Measurements from ENCODE around the gene SMIM38.

The SMIM38 gene

GRCh38 chr11:69115586-69116560 is 39.9 kb upstream of the SMIM38 start:
- no peak for DNase-seq (ENCODE audit: low read depth)
- H3K4me3 ChIP-seq (ENCODE audit: control insufficient read depth, low read depth, low read length): no peak overlapping the region
- no peak for TF ChIP-seq CTCF (conservative IDR thresholded peaks at IDR 0.05; ENCODE audit: control insufficient read depth, insufficient read depth, low read depth, low read length)

- no peak for DNase-seq (ENCODE audit: low read depth)
- no peak overlapping the region for H3K4me3 ChIP-seq (ENCODE audit: control insufficient read depth, low read depth, low read length)
- no peak for TF ChIP-seq CTCF (conservative IDR thresholded peaks at IDR 0.05; ENCODE audit: control insufficient read depth, insufficient read depth, low read depth, low read length)
Measured at GRCh38 chr11:69116671-69117070, 39.1 kb upstream of the SMIM38 start.

- no peak for DNase-seq (ENCODE audit: low read depth)
- no peak overlapping the region for H3K4me3 ChIP-seq (ENCODE audit: control insufficient read depth, low read depth, low read length)
- TF ChIP-seq CTCF (conservative IDR thresholded peaks at IDR 0.05; ENCODE audit: control insufficient read depth, insufficient read depth, low read depth, low read length): no peak
Measured at GRCh38 chr11:69119190-69119589, 36.5 kb upstream of the SMIM38 start.

- H3K4me3 ChIP-seq (ENCODE audit: control insufficient read depth, low read depth, low read length): no peak overlapping the region
- DNase-seq (ENCODE audit: low read depth): no peak
- TF ChIP-seq CTCF (conservative IDR thresholded peaks at IDR 0.05; ENCODE audit: control insufficient read depth, insufficient read depth, low read depth, low read length): no peak
Measured at GRCh38 chr11:69120096-69120875, 35.4 kb upstream of the SMIM38 start.

- no peak for DNase-seq (ENCODE audit: low read depth)
- TF ChIP-seq CTCF (conservative IDR thresholded peaks at IDR 0.05; ENCODE audit: control insufficient read depth, insufficient read depth, low read depth, low read length): no peak
- no peak overlapping the region for H3K4me3 ChIP-seq (ENCODE audit: control insufficient read depth, low read depth, low read length)
Measured at GRCh38 chr11:69121021-69121420, 34.7 kb upstream of the SMIM38 start.

- H3K4me3 ChIP-seq (ENCODE audit: control insufficient read depth, low read depth, low read length): no peak overlapping the region
- TF ChIP-seq CTCF (conservative IDR thresholded peaks at IDR 0.05; ENCODE audit: control insufficient read depth, insufficient read depth, low read depth, low read length): no peak
Measured at GRCh38 chr11:69121621-69122325, 34.0 kb upstream of the SMIM38 start.

More at GRCh38 chr11:69121621-69122325, 34.0 kb upstream of the SMIM38 start:
- DNase-seq (ENCODE audit: low read depth): no peak
